GM18508 (cell line): ENCODE results near the gene C1D.

Source experiments
- ATAC-seq: cut with Tn5 transposase; IDR thresholded peaks from one replicate; pipeline ENCODE4 v1.9.1; 2021; ENCODE audit warnings: moderate number of reproducible peaks; ENCODE audit not compliant: insufficient read depth, unreplicated experiment

Gene C1D

DNA sequence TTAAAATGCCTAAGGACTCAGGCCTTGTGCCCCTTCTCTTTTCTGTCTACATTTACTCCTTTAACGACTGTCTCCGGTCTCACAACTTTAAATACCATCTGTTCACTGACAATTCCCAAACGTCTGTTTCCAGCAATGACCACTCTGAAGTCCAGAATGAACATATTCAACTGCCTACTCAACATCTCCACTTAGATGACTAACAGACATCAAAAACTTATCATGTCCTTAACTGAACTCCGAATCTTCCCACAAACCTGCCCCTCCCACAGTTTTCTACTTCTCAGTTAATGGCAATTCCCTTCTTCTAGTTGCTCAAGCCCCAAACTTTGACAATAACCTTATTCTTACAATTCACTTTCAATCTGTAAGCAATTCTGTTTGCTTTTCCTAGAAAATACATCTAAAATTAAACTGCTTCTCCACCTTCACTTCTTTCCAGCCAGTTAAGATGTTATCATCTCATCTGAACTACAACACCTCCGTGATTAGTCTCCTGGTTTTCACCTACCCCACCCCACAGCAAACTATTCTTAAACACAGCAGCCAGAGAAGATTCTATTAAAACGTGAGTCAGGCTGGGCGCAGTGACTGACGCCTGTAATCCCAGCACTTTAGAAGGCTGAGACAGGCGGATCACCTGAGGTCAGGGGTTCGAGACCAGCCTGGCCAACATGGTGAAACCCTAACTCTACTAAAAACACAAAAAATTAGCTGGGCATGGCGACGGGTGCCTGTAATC lies 2.8 kb downstream of the C1D start:
- ATAC-seq = no peak

GRCh38 chr2:68057658-68058396 lies 5.0 kb downstream of the C1D start:
- no peak for ATAC-seq

DNA sequence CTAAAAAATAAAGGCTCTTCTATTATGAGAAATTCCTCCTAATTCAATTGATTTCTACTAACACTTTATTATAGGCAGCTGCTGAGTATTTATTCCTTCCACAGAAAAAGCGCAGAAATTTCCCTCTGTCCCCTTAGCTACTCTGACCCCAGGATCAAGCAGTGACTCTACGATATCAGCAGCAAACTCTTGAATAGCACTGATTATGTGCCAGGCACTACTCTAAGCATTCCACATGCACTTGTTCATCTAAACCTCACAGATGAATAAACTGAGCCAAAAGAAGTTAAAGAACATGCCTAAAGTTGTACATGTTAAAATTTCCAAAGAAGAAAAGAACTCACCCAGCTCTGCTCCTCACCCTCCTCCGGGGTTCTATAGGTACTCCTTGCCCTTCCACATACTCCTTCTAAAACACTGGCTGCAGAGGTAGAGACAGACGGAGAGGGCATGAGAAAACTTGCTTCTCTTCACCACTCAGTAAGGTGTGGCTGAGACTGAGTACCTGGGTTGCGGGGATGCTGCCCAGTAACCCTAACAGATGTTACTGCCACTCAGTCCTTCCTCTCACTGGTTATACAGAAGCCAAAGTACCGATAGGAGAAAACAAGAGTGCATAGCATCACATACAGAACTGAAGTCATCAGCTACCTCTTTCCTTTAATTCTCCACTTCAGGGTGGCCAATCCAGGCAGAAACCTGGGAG lies 9.9 kb downstream of the C1D start:
- ATAC-seq = no peak

DNA sequence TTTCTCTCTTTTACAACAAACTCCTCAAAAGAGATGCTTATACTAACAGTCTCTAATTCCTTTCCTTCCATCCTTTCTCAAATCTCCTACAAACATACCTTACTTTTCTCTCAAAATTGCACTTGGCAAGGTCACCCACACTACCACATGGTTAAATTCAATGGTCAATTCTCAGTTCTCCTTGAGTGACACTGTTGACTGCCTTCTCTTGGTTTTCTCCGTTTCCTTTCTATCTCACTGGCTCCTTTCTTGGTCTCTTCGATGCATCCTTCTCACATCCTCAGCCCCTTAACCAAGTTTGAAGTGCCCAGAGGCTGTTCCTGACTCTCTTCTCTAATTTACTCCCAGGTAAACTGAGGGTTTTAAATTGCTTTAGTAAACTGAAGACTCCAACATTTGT lies 12.5 kb downstream of the C1D start:
- ATAC-seq = no peak

DNA sequence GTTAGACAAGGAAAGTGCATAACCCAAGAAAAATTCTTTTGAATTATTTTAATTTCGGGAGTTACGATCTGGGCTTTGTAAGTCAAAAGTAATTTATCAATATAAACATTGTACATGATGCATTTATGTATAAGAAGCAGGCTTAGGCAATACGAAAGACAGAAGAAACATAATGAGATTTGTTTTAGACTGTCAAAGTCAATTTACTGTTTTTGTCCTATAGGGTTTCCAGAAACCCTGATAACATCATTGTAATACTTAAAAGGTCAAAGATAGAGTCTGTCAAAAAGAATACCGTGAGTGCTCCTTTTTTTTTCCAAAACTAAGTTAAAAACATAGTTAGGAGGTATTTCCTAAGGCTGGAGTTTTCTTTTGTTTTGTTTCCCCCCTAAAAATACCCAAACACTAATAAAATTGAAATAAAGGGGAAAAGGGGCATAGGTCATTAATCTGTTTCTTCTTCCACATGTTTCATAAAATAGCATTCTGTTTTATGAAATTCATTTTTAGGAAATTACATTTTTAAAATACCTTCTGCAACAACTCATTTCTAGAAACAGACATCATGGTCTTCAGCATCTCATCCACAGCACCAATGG lies 16.1 kb downstream of the C1D start:
- ATAC-seq = no peak

GRCh38 chr2:68046224-68046623 lies 16.6 kb downstream of the C1D start:
- no peak for ATAC-seq

GRCh38 chr2:68045342-68045741 lies 17.5 kb downstream of the C1D start:
- no peak for ATAC-seq

GRCh38 chr2:68044099-68044498 lies 18.7 kb downstream of the C1D start:
- no peak for ATAC-seq

DNA sequence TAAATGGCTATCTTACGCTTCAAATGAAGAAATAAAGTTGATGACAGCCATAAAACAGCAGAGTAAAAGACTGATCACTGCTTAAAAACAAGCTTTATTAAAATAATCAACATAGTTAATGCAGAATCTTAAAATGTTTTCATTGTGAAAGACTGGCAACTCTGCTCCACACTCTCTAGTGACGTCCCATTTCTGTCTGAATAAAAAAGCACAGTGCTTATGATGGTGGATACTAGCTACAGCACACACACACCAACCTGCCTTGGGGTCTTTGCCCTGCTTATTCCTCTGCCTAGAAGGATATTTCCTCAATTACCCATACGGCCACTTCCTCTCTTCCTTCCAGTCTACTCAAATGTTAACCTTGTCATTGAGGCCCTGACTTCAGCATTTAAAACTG lies 19.1 kb downstream of the C1D start:
- ATAC-seq = no peak

DNA sequence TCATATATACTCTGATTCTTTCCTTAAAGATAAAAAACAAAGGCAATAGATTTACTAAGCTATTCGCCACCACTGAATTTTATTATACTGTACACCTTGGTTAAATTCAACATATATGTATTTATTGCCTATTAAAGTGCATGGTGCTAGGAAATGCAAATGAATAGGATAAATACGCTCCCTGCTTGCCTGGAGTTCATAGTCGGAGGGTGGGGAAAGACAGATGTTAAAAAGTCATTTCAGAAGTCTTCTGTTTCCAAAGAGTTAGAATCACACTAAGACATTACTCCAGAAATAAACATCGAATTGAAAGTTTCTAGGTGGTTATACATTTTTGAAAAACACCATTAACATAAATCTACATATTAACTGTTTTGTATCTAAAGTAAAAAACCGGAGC lies 19.8 kb downstream of the C1D start:
- no peak for ATAC-seq

- no peak for ATAC-seq
Measured at GRCh38 chr2:68041704-68042245, 21.0 kb downstream of the C1D start.

- ATAC-seq = no peak
Measured at GRCh38 chr2:68040078-68040477, 22.7 kb downstream of the C1D start.

DNA sequence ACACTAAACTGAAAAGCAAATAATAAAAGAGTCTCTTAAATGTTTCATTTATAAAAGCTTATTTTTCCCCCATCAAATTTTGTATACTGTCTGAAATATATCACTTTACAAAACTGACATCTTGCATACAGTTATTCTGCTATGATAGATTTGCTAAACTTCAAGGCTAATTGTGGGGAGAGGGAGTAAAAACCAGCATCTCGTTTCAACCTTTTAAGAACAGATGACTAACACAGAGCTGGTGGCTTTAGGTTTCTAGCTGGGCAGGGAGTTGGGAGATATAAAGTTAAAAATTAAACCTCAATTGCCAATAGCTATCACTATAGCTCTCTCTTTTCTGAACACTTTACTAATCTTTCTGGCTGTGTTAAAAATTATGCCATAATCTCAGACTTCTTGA lies 23.5 kb downstream of the C1D start:
- ATAC-seq = no peak

- no peak for ATAC-seq
Measured at GRCh38 chr2:68032702-68033101, 30.1 kb downstream of the C1D start.

DNA sequence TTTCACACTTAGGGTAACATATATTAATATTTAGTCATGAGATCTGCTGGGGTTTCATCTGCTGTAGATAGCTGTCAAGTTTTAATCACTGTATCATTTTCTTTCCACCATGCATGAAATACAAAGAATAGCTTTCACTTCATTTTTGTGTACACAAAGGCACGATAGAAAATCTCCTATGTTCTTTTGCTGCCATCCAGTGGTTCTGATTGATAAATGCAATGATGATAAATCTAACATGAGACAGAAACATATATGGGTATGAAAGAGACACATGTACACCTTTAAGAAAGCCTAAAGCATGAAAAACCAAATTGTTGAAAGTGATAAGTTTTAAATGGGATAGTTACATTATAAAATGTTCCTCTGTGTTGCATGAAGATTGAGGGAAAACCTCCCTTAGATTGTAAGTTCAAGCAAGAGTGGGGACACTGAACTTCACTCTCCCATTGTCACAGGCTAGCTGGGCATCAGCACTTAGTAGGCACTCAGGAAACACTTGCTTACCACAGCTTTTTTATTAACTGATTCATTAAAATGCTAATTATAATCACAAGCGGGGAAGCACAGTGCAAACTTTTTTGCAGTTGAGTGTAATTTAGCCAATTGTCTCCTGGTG lies 31.2 kb downstream of the C1D start:
- no peak for ATAC-seq

DNA sequence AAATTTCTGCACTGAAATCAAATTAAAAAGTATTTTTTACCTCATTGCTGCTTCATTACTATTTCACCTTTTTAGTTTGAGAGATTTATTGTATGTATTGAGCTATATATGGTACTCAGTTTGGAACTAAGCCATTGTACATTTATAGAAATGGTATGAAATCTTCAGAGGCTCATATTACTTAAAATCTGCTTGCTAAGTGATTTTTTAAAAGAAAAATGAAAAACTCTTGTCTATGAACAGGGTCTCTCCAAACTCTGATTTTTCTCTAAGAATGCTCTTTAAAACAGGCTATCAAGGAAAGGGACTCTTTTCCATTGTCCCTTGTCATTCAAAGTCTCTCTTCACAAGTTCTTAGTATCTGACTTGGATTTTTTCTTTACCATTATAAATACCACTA lies 31.8 kb downstream of the C1D start:
- ATAC-seq = no peak

DNA sequence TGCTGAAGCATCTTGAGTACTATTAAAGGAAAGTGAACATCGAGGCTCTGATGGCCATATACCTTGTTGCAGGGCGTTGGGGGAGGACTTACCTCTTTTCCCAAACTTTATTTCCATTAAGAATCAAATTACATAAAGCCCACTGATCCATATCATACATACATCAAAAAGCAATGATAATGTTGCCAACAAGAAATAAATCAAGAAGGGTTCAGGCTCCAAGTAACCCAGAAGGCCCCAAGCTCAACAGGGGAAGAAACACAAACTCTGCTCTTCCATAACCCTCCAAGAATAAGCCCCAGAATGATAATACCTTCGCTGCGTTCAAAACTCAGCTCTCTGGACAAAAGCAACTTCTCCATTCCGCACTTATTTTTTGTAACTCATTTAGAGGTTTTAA lies 32.3 kb downstream of the C1D start:
- no peak for ATAC-seq

GRCh38 chr2:68027959-68028358 lies 34.8 kb downstream of the C1D start:
- no peak for ATAC-seq

DNA sequence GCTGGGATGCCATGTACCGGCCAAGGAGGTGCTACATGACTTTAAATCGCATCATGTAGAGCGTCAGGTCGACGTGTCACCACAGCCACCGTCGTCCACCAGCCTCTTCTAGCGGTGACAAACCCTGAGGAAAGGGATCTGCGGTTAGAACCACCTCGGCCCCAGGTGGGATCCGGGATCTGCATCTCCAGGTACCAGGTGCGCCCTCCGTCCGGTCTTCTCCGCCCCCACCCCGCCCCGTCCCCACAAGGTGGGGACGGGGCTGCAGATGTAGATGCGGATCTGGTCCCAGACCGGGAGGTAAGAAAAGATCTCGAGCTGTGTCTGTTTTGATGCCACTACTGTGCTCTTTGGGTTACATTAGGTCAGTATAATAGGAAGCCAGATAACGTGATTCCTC lies 38.4 kb downstream of the C1D start:
- no peak for ATAC-seq

DNA sequence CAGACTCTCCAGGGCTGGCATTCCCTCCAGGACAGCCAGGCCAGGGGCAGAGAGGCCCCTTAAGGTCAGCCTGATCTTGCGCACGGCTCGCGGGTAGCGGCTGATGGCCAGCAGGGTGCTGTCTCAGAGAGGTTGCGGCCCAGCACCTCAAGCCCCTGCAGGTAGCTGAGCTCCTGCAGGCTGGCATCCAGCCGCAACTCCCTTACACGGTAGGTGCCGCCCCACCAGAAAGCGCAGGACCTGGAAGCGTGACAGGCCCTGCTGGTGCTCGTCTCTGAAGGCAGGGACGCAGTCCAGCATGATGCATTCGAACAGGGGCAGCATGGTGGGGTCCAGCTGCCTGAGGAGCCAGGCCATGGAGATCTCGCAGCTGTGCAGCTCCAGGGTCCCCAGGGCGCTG lies 38.9 kb downstream of the C1D start:
- ATAC-seq = no peak
